HG03175 (cell line): ENCODE measurements around the gene PIP5KL1.

Source experiments
- ATAC-seq: cut with Tn5 transposase; IDR thresholded peaks from one replicate; pipeline ENCODE4 v1.9.1; 2021; ENCODE audit warnings: mild to moderate bottlenecking, moderate library complexity; ENCODE audit not compliant: unreplicated experiment

Gene PIP5KL1

DNA sequence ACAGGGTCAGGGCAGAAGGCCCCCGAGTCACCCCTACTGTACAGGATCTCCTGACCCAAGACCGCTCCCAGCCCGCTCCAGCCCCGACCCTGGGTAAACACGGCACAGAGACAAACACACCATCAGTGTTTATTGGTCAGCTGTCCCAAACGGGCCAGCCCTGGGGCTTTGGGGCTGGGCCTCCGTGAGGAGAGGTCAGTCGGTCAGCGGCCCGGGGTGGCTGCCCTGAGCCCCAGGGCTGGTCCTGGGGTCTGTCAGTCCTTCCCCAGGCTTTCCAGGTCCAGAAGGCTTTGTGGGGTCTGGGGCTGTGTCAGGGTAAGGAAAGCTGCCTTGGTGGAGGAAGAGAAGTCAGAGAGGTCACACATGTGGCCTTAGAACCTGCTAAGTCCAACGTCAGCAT, 4.4 kb upstream of the PIP5KL1 start:
- no peak for ATAC-seq

DNA sequence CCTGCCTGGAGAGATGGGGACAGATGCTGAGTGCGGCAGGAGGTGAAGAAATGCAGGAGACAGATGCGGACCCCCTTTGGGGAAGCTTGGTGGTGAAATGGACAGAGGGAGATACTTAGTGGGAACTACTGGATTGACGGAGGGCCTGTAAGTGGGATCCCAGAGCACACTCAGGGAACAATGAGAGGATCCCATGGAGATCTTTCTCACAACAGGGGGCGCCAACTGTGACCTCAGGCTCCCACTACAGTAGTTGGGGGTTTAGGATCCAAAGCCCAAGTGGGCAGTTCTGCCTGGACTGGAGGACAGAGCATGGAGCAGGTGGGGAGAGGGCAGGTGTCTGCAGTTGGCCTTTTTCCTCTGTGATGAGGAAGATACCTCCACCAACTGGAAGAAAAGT, 3.7 kb upstream of the PIP5KL1 start:
- no peak for ATAC-seq

DNA sequence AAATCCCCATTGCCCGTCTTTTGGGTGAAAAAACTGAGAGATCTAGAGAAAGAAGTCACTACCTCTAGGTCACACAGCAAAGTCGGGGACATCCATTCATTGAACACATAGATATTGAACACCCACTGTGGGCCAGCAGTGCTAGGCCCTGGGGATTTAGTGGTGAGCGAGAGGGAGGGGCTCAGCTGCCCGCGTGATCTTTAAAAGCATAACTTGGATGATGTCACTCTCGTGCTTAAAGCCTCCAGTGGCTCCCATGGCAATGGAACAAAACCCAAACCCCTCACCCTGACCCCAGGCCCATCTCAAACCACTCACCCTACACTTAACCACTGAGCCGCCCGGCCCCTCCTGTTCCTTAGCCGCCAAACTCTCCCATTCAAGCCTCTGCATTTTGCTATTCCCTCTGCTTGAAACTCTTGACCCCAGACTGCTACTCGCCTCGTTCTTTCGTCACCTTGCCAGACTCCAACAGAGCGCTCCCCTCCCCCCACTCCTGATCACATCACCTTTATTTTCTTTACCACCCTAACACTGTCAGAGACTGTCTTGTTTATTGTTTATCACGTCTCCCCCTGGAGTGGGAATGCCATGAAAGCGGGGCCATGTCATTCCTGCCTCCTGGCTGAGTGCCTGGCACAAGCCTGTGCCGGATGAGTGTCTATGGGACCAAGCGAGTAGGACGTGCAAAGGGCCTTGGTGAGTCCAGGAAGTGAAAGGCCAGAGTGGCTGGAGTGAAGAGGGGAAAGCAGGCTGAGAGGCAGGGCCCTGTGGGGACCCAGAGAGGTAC, 710 bp upstream of the PIP5KL1 start:
- peak; percentile 31 for ATAC-seq

DNA sequence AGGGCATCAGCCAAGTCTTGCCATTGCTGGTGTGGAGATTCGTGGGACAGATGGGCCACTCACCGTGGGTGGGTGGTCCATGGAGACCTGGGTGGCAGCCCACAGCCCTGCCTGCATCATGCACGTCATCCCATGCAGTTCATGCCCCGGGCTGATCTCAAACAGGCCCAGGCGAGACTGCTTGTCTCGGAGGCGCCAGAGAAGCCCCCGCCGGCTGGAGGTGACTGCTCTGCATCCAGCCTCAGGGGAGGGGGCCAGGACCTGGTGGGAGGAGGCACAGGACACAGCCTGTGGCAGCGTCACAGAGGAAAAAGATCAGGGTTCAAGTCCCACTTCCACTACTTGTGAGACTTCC, 975 bp downstream of the PIP5KL1 start:
- no peak for ATAC-seq

DNA sequence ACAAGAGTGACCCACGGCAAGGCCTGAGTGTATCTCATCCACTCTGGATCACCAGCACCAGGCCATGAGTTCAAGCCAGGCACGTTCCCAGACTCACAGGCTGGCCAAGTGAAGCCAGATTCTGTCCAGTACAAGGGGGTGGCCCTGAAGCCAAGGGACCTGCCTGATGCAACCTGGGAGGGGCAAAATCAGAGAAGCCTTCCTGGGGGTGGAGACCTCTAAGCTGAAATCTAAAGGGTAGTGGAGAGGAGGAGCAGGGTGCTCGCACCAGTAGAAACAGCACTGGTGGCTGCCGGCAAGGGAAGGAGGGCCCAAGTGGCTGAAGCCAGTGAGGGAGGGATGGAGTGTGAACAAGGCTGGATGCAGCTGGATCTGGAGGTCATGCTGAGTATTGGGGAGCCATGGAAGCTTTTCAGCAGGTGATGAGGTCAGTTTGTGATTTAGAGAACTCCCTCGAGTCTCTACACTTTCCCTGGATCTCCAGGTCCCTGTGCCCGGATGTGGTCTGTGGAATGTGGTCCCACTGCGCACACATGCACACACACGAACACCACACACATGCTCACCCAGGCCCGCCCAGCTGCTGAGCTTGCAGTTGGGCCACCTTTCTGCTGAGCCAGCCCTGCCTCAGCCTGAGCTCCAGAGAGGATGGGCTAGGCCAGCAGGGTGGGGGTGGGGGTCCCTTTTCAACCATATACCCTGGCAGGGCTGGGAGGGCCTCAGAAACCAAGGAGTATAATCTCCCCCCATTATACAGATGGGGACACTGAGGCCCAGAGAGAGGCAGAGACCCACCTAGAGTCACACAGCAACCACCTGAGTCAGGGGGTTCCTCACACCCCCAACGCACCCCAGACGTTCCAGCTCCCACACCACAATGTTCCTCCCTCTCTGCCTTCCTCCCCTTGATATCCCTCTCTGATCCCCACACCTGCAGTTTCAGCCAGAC, 1.6 kb downstream of the PIP5KL1 start:
- no peak for ATAC-seq

DNA sequence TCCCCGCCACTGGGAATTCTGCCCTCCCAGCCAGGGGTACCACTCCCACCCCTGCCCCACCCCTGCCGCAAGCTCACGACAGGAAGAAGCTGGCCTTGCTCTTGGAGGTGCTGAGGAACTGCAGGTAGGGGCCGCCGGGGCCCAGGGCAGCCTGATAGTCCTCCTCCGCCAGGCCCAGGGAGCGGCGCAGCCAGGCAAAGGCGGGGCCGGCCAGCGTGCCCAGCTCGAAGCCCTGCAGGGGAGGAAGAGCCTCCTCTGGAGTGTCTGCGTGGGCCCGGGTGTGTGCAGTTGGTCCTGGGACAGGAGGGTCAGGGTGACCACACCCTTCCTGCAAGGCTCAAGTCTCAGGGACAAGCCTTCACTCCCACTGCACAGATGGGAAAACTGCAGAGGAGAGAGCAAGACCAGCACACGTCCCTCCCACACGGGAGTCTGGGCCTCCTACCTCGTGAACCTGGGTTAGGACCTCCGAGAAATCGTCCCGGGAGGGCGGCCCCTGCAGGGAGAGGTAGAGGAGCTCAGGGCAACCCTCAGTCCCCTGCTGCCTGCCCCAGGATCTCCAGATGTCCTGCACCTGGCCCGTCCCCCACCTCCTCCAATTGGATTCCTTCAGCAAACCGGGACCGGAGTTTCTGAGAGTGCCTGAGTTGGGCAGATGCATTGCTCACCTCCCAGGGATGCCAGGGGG, 2.4 kb downstream of the PIP5KL1 start:
- no peak for ATAC-seq

DNA sequence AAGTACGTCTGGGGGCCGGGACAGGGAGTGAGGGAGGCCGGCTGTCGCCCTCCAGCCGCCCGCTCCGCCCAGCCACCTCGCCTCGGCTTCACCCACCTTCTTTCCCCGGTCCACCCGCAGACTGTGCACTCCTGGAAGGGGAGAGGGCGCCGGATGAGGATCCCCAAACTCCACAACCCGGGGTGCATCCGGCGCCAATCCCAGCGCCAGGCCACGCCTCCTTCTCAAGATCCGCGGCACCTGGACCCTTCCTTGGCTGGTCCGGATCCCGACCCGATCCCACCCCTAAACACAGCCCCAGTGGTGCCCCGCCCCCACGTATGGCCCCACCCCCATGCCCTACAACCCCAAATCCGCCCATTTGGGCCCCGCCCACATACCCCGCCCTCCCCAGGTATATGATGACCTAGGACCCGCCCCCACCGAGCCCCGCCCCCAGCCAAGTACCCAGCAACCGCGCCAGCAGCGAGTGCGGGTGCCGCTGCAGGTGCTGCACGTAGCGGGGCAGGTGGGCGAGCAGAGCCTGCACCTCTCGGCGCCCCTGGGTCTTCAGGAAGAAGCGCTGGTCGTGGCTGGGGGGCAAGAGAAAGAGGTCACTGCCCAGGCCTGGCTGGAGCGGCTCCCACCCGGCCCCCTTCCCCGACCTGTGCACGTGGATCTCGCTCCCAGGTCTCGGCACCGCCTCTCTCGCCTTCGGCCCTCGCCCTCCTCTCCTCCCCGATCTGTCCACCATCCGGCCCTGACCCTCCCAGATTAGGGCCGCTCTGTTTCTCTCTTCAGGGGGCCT, 3.2 kb downstream of the PIP5KL1 start:
- no peak for ATAC-seq

DNA sequence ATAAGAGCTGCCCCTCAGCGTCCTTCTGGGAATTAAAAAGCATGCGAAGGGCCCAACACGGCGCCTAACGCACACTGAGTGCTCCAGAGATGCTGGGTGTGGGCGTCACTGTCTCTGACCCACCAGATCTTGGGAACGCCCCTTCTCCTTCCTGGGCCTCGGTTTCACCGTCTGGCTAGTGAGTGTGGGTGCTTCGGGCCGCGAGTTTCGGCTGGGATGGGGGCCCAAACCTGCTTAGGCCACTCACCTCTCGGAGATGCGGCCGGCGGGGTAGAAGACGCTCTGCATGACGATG, 3.7 kb downstream of the PIP5KL1 start:
- no peak for ATAC-seq

DNA sequence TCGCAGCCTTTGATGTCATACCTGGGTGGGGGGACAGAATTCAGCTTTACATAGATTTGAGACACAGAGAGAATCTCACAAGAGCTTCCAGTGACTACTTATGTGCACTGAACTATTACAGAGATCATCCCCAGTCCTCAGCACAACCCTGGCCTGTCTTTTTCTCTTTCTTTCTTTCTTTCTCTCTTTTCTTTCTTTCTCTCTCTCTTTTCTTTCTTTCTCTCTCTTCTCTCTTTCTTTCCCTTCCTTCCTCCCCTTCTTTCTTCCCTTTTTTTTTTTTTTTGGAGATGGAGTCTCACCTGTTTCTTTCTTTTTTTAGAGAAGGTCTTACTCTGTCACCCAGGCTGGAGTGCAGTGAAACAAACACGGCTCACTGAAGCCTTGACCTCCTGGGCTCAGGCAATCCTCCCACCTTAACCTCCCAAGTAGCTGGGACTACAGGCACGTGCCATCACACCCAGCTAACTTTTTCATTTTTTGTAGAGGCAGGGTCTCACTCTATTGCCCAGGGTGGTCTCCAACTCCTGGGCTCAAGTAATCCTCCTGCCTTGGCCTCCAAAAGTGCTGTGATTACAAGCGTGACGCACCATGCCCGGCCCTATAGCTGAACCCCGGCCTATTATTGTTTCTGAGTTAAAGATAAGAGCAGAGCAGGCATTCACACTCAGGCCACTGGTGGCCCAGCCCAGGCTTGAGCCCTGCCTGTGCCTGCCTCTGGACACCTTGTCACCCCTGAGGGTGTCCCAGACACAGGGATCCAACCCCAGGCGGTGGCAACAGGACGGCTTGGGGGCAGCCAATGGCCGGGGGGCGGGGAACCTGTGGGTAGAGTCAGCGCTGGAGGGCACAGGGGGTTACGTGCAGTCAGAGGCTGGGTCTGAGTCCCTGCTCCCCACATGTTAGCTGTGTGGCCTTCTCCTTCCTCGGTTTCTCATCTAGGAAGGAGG, 4.3 kb downstream of the PIP5KL1 start:
- ATAC-seq = no peak

DNA sequence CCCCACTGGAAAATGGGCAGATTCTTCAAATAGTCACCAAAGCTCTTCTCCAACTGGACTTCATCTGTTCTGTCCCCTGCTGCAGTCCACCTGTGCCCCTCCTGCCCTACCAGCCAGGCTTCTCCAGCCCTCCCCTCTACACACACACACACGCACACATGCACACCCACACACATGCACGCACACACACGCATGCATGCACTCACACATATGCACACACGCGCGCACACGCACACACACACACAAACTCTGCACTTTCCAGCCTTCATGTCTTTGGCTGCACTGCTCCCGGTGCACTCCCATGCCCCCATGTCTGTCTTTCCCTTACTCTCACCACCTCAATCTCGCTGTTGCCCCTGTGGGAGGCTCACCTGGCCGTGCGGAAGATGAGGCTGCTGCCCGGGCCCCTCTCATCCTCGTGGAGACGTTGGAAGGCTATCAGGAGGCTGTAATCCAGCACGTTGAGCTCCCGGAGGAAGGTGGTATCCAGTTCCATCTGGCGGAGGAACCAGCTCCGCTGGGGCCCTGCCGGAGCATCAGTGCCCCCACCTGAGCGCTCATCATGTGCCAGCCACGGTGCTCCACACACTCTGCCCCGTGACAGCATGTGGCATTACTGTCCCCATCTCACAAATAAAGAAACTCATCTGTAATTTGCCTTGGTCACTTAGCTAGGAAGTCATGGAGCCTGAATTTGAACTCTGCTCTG, 5.7 kb downstream of the PIP5KL1 start:
- ATAC-seq = no peak

DNA sequence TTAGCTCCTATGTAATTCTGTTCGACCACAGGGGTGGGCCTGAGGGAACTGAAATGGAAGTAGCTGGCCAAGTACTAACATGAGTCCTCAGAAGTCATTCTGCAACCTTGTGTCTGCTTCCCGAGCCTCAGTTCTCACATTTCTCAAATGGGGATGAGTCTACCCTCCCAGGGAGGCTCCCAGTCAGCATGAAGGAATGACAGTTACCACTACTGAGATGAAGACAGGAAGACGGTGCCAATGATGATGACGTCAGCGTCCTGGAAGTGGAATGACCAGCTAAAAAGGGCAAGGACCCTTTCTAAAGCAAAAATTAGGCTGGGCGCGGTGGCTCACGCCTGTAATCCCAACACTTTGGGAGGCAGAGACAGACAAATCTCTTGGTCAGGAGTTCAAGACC, 6.8 kb downstream of the PIP5KL1 start:
- ATAC-seq = no peak

DNA sequence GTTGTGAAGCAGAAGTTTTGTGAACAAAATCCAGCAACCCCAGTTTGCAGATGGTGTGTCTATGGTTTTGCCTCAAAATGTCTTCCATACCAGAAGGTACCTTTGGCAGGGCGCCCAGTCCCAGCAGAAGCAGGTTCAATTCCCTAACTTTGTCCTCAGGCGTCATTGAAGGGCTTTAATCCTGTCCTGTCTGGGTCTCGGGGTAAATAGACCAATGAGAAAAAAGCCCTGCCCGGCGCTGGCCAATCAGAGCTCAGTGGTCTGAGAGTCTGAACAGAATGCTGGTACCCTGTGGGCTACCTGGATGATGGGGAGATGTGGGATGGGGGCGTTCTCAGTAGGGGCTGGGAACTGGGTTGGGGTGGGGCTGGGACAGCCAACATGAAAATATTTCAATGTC, 7.5 kb downstream of the PIP5KL1 start:
- no peak for ATAC-seq

DNA sequence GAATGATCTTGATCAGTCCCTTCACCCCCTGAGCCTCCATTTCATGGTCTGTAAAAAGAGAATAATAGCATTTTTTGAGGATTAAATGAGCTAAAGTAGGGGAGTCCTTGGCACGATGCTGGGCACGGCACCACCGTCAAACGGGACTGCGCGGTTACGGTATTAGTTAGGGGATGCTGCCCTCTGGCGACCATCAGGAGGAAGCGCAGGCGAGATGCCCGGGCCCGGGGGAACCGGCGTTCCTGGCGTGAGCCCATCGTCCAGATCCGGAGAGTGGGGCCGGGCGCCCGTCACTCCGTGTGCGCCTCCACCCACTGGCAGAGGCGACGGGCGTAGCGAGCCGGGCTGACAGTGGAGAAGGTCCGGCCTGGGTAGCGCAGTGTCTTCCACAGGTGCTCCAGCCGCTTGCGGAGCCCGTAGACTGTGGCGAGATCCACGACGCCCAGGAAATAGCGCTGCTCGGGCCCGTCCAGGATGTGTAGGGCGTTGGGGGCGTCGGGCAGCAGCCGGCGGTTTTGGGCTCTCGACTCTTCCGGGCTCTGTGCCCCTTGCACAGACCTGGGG, 8.9 kb downstream of the PIP5KL1 start:
- no peak for ATAC-seq

DNA sequence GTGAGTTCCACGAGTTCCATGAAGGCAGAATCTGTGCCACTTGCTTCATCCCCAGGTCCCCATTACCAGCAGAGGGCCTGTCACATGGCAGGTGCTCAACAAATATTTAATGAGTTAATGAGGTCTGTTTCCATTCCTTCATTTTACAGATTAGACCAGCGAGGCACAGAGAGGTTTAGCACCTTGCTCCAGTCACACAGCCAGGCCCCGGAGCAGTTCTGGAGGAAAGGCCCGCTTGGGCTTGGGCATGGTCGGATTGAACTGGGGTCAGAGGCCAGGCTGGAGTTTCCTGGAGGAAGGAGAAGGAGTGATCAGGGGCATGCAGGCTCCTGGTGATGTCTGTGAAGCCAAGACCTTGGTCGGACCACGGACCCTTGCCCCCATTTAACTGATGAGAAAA, 9.8 kb downstream of the PIP5KL1 start:
- no peak for ATAC-seq

DNA sequence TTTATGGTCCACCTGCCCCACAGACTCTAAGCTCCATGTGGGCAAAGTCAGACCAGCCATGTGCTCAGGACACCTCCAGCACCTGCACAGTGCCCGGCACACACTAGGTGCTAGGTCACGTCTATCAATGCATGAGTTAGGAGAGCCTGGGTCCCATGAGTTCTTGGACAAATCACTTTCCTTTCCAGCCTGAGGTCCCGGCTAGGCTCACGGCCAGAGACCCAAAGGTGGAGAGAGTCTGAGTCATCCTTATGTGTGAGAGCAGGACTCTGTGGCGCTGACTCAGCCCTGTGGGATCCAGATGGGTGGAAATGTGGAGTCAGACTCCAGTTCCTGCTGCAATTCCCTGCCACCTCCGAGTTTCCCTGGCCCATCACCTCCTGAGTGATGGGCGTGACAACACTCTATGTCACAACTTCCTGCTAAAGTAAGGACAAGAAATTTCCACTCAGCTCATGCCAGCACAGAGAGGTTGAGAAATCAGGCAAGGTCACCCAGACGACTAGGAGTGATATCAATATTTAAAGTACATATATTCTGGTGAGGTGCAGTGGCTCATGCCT, 11.2 kb downstream of the PIP5KL1 start:
- ATAC-seq = no peak

DNA sequence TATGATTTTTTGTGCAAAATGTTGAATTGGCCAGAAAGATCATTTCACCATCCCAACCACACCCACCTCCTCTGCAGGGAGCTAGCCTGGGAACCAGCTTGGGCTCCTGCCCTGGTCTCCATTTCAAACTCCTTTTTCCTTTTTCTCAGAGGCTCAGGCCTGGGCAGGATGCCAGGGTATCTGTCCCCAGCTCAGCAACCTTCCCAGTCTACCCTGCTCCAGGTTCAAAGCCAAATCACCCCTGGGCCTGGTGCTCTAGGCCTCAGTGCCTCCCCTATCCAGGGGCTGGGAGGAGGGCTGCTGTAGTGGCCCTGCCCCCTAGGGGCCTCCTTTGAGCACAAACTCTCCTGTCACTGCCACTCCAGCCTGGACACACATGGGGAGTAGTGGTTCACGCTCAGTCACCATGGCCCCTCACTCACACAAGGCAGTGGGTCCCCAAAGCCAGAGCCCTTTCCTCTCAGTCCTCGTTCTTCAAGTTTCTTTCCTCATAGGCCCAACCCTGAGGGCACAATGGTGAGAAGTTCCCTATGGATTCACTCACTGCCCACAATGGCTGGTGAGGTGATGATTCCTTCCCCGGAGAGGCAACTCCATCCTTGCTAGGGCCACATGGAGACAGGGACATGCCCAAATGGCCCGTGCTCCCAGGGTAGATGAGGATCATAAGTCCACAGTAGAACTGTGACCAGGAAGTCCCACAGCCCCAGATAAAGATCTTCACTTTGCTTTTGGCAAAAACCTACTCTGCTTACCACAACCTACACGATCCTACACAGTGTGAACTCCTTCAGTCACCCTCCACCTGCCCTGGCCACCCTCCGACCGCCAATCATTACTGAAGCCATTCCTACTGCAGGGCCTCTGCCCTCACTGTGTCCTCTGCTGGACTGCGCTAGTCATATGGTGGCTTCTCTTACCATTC, 12.1 kb downstream of the PIP5KL1 start:
- no peak for ATAC-seq

DNA sequence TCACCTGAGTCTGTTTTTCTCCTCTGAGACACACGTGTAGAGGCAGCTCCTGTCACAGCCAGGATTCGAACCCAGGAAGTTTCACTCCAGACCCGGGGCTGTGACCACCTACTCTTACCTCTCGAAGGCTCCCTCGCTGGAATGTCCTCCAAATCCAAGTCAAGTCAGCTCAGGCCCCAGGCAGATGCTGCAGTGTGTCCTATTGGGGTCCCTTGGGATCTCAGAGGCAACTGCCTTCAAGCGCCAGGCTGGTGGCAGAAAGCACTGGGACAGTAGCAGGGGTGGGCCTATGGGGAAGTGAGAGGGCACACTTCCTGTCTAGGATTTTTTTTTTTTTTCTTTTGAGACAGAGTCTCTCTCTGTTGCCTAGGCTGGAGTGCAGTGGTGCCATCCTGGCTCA, 13.0 kb downstream of the PIP5KL1 start:
- peak; percentile 33 for ATAC-seq
